Endothelial cell of umbilical vein (primary cell): Measurements from ENCODE around the gene SPTB. TPM values are rescaled to one million over a fixed set of nuclear protein-coding genes. Genes with fewer than 3 reads are reported as not detected.

Source experiments
- BruUV-seq: library from RNA; stranded (reverse); fragments of 400-500 nt; replicated peaks from 2 replicates; lab custom pipeline; 2021; lab: Mats Ljungman, UMichigan
- CTCF ChIA-PET: fragments of 300-600, 350-600 bp; sonication (Branson Sonifier 250); formaldehyde crosslinking; loops from one replicate; lab custom pipeline; 2021; ENCODE audit warnings: antibody characterized with exemption, inconsistent platforms; lab: Charles Lee
- POLR2A ChIA-PET: fragments of 300-600, 350-600 bp; sonication (Branson Sonifier 250); formaldehyde crosslinking; loops from one replicate; lab custom pipeline; 2021; ENCODE audit warnings: antibody characterized with exemption, inconsistent platforms; lab: Charles Lee
- DNase-seq: peaks from one replicate; pipeline ENCODE4 v3.0.0-alpha.2; 2011; ENCODE audit warnings: low read depth, low spot score
- FAIRE-seq: peaks from 2 replicates; lab custom pipeline; 2011; peaks lifted over from hg19 to GRCh38; lab: Jason Lieb, UNC
- H2AFZ ChIP-seq: 2 replicates; pipeline ENCODE4 v1.6.0; 2012; ENCODE audit warnings: low read depth, low read length, control low read depth, inconsistent platforms
- H3K27ac ChIP-seq: 2 replicates; pipeline ENCODE4 v1.5.1; 2011; ENCODE audit warnings: low read depth, mild to moderate bottlenecking, control low read depth, low read length, moderate library complexity; ENCODE audit not compliant: insufficient read depth
- H3K27me3 ChIP-seq, 2 experiments: 2 replicates each; pipeline versions ENCODE4 v1.6.0 to v1.6.1; 2011; ENCODE audit warnings: low read length in 2 of 2, mixed read lengths in 1 of 2; ENCODE audit not compliant: control insufficient read depth in 2 of 2, insufficient read depth in 2 of 2
- H3K36me3 ChIP-seq, 2 experiments: 2 replicates in 1 of 2; 3 replicates in 1 of 2; pipeline ENCODE4 v1.5.1; 2011; ENCODE audit warnings: low read length in 2 of 2, mild to moderate bottlenecking in 1 of 2, moderate library complexity in 1 of 2; ENCODE audit not compliant: control insufficient read depth in 2 of 2, insufficient read depth in 2 of 2; ENCODE audit errors: extremely low read depth in 1 of 2
- H3K4me1 ChIP-seq: 3 replicates; pipeline ENCODE4 v1.5.1; 2011; ENCODE audit warnings: mild to moderate bottlenecking, low read length; ENCODE audit not compliant: control insufficient read depth, insufficient read depth; ENCODE audit errors: extremely low read depth
- H3K4me2 ChIP-seq: 2 replicates; pipeline ENCODE4 v1.6.1; 2011; ENCODE audit warnings: low read length, control low read depth, mixed read lengths; ENCODE audit not compliant: insufficient read depth
- H3K4me3 ChIP-seq, 3 experiments: fragments of 200-600 bp in 1 of 3; sonication (generic), shearing (Covaris generic) in 1 of 3; replicated peaks in 1 of 3; 2 replicates each; pipeline ENCODE4 v1.5.1; 2011 to 2016; ENCODE audit warnings: control low read depth in 3 of 3, low read length in 3 of 3, mild to moderate bottlenecking in 2 of 3, inconsistent platforms in 1 of 3, low read depth in 1 of 3, moderate library complexity in 1 of 3; ENCODE audit not compliant: insufficient read depth in 1 of 3
- H3K79me2 ChIP-seq: 2 replicates; pipeline ENCODE4 v1.6.0; 2012; ENCODE audit warnings: low read length, inconsistent platforms; ENCODE audit not compliant: control insufficient read depth, insufficient read depth
- H3K9ac ChIP-seq: replicated peaks from 2 replicates; pipeline ENCODE3; 2011; ENCODE audit warnings: low read length, control low read depth; ENCODE audit not compliant: insufficient read depth; ENCODE audit errors: extremely low read depth
- H3K9me1 ChIP-seq: replicated peaks from 3 replicates; pipeline ENCODE4 v1.6.0; 2011; ENCODE audit warnings: mild to moderate bottlenecking, low read length; ENCODE audit not compliant: control insufficient read depth, insufficient read depth; ENCODE audit errors: extremely low read depth
- H3K9me3 ChIP-seq: replicated peaks from 2 replicates; pipeline ENCODE4 v1.5.1; 2012; ENCODE audit warnings: low read length, inconsistent platforms; ENCODE audit not compliant: control insufficient read depth, insufficient read depth
- H4K20me1 ChIP-seq: replicated peaks from 2 replicates; pipeline ENCODE3; 2011; ENCODE audit warnings: mild to moderate bottlenecking, low read length; ENCODE audit not compliant: control insufficient read depth, insufficient read depth; ENCODE audit errors: extremely low read depth
- EZH2 ChIP-seq: IDR thresholded peaks from 2 replicates; pipeline ENCODE4 v1.6.1; 2012; ENCODE audit warnings: borderline replicate concordance, low read depth, mild to moderate bottlenecking, moderate library complexity, low read length, inconsistent platforms; ENCODE audit not compliant: severe bottlenecking
- FOS ChIP-seq: IDR thresholded peaks from 2 replicates; pipeline ENCODE4 v1.6.1; 2011; ENCODE audit warnings: mild to moderate bottlenecking, low read length, moderate library complexity, borderline replicate concordance; ENCODE audit not compliant: insufficient read depth
- GATA2 ChIP-seq: IDR thresholded peaks from 2 replicates; pipeline ENCODE4 v1.7.0; 2011; ENCODE audit warnings: low read depth, mild to moderate bottlenecking, moderate library complexity, mixed read lengths, low read length; ENCODE audit not compliant: insufficient read length, insufficient read depth
- JUN ChIP-seq: IDR thresholded peaks from 2 replicates; pipeline ENCODE4 v1.6.1; 2011; ENCODE audit warnings: borderline replicate concordance, low read depth; ENCODE audit not compliant: insufficient read length, insufficient read depth
- MAX ChIP-seq: IDR thresholded peaks from 2 replicates; pipeline ENCODE4 v1.6.1; 2011; ENCODE audit not compliant: insufficient read depth, insufficient read length
- MYC ChIP-seq: IDR thresholded peaks from one replicate; pipeline ENCODE4 v1.6.1; 2011; ENCODE audit warnings: mild to moderate bottlenecking, low read depth, low read length
- POLR2A ChIP-seq: IDR thresholded peaks from 2 replicates; pipeline ENCODE4 v1.6.1; 2012; ENCODE audit warnings: low read depth, mild to moderate bottlenecking, control low read depth, low read length
- POLR2AphosphoS5 ChIP-seq: IDR thresholded peaks from 2 replicates; pipeline ENCODE4 v1.6.1; 2012; ENCODE audit warnings: low read depth, mild to moderate bottlenecking, control low read depth, low read length, moderate library complexity; ENCODE audit not compliant: insufficient read depth
- dilution Hi-C: fragments of 300-500 bp; cut with MboI; formaldehyde crosslinking; loops from one replicate; pipeline ENCODE4 v1.15.0; 2019; ENCODE audit warnings: low sequenced_read_pairs; ENCODE audit not compliant: extremely low pct_ligation_motif_present
- intact Hi-C: fragments of 100-400 bp; cut with micrococcal nuclease; formaldehyde crosslinking; loops from one replicate; pipeline ENCODE4 v1.10.0; 2022
- polyA plus RNA-seq, 4 experiments: library from polyadenylated mRNA; depleted of rRNA in 3 of 4; stranded (reverse) in 3 of 4; unstranded in 1 of 4; fragments of >200 nt; gene quantifications; 2 replicates each; pipeline versions ENCODE4 v1.2.1 to v1.2.3, GENCODE V29; 2011 to 2012; ENCODE audit warnings: missing spikeins in 1 of 4
- total RNA-seq: library from RNA; stranded (reverse); gene quantifications from 2 replicates; pipeline ENCODE4 v1.2.3, GENCODE V29; 2021
- TF ChIP-seq, protein P1 (sequence below), 2 donors: IDR thresholded peaks; 1 replicate in 1 of 2; 2 replicates in 1 of 2; pipeline ENCODE4 v1.5.1; 2011; ENCODE audit warnings: low read length in 2 of 2, mild to moderate bottlenecking in 2 of 2, moderate library complexity in 2 of 2, control low read depth in 1 of 2, inconsistent platforms in 1 of 2, low read depth in 1 of 2; ENCODE audit not compliant: insufficient read depth in 1 of 2; ENCODE audit errors: extremely low read depth in 1 of 2

SPTB gene
- total and polyA plus RNA-seq, 2 donors (not counting 3 experiments of a cell fraction or from before 2014, with no cell fraction given): 0.03 to 0.07 TPM

GRCh38 chr14:64841121-64841651 is 38.5 kb downstream of the SPTB start:
- Histone ChIP-seq H3K4me1 (no peaks in the 10 kb centered on the region), H3K79me2 (no peaks in the 10 kb centered on the region), H2AFZ (no peak overlapping the region), H3K4me3 (no peak overlapping the region), H3K9me3 (no peaks in the 10 kb centered on the region), H3K36me3 (no peaks in the 10 kb centered on the region), H3K9ac (no peak overlapping the region), H3K27me3 (peaks cover 31 to 33% of the 10 kb centered on the region in 2 experiments), H3K4me2 (no peak overlapping the region), H4K20me1 (no peaks in the 10 kb centered on the region), H3K27ac (no peak overlapping the region), H3K9me1 (no peaks in the 10 kb centered on the region)
- intact Hi-C loops (no loop called here), dilution Hi-C loops (no loop called here)
- DNase-seq (no peak), FAIRE-seq (no peak)
- BruUV-seq: no TSS peak
- TF ChIP-seq POLR2A (no peak), POLR2AphosphoS5 (no peak), JUN (no peak), EZH2 (no peak)
- CTCF ChIA-PET: interaction anchor here (1.8 to 2.0 kb wide), 2 partner anchors 18 to 28 kb away, joined by 5 to 6 read pairs; no protein-coding TSS in a partner anchor
- POLR2A ChIA-PET: no interaction called here

- no peak overlapping the region for H2AFZ ChIP-seq
- dilution Hi-C loops: no loop called here
- POLR2A ChIA-PET: no interaction called here
- TF ChIP-seq MYC (no peak), GATA2 (no peak), POLR2AphosphoS5 (no peak), EZH2 (no peak), JUN (no peak), FOS (no peak), POLR2A (no peak), MAX (no peak)
- TF ChIP-seq, protein P1, sequence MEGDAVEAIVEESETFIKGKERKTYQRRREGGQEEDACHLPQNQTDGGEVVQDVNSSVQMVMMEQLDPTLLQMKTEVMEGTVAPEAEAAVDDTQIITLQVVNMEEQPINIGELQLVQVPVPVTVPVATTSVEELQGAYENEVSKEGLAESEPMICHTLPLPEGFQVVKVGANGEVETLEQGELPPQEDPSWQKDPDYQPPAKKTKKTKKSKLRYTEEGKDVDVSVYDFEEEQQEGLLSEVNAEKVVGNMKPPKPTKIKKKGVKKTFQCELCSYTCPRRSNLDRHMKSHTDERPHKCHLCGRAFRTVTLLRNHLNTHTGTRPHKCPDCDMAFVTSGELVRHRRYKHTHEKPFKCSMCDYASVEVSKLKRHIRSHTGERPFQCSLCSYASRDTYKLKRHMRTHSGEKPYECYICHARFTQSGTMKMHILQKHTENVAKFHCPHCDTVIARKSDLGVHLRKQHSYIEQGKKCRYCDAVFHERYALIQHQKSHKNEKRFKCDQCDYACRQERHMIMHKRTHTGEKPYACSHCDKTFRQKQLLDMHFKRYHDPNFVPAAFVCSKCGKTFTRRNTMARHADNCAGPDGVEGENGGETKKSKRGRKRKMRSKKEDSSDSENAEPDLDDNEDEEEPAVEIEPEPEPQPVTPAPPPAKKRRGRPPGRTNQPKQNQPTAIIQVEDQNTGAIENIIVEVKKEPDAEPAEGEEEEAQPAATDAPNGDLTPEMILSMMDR (IDR thresholded peaks at IDR 0.05; ENCODE audit: extremely low read depth in 1 of 2, insufficient read depth in 1 of 2, low read depth in 1 of 2, low read length in 2 of 2): no peak
- H3K9ac ChIP-seq: no peak overlapping the region
- DNase-seq: no peak
- no peaks in the 10 kb centered on the region for H3K36me3 ChIP-seq
- H3K4me3 ChIP-seq: no peak overlapping the region
- no peak overlapping the region for H3K4me2 ChIP-seq
- BruUV-seq: no TSS peak
- H3K9me1 ChIP-seq: no peaks in the 10 kb centered on the region
- H3K27ac ChIP-seq: no peak overlapping the region
- H3K79me2 ChIP-seq: no peaks in the 10 kb centered on the region
- CTCF ChIA-PET: no interaction called here
- H3K9me3 ChIP-seq: no peaks in the 10 kb centered on the region
- no peaks in the 10 kb centered on the region for H4K20me1 ChIP-seq
- FAIRE-seq: no peak
- intact Hi-C loops: no loop called here
- H3K4me1 ChIP-seq: no peaks in the 10 kb centered on the region
- H3K27me3 ChIP-seq: peaks cover 20 to 22% of the 10 kb centered on the region in 2 experiments
These were observed 41.1 kb downstream of the SPTB start for GRCh38 chr14:64838656-64839055.
